Muscle of leg (tissue), 11 donors: ENCODE results near the gene SLC24A3. TPM values are rescaled to one million over a fixed set of nuclear protein-coding genes. Genes with fewer than 3 reads are reported as not detected.

Experiments used
- DNase-seq: peaks from one replicate; pipeline ENCODE4 v3.0.0; 2013
- H3K27ac ChIP-seq: one replicate; pipeline ENCODE4 v1.5.1; 2013; ENCODE audit warnings: mild to moderate bottlenecking, low read length, control low read depth
- H3K27me3 ChIP-seq: one replicate; pipeline ENCODE4 v1.6.1; 2013; ENCODE audit warnings: low read length; ENCODE audit not compliant: control insufficient read depth, insufficient read depth
- H3K36me3 ChIP-seq: one replicate; pipeline ENCODE4 v1.6.1; 2013; ENCODE audit warnings: low read length; ENCODE audit not compliant: control insufficient read depth, insufficient read depth
- H3K4me1 ChIP-seq: one replicate; pipeline ENCODE4 v1.6.1; 2013; ENCODE audit warnings: low read length; ENCODE audit not compliant: control insufficient read depth, insufficient read depth
- H3K4me3 ChIP-seq: one replicate; pipeline ENCODE4 v1.5.1; 2013; ENCODE audit warnings: low read length, control low read depth
- H3K9me3 ChIP-seq: replicated peaks from 2 replicates; pipeline ENCODE4 v1.6.1; 2013; ENCODE audit warnings: low read depth, low read length; ENCODE audit not compliant: control insufficient read depth
- WGBS: methylation state at CpG from one replicate; pipeline ENCODE4 v1.1.5; 2013; ENCODE audit warnings: missing lambda C conversion rate; ENCODE audit not compliant: insufficient coverage; 5-methylcytosine and 5-hydroxymethylcytosine counted together
- polyA plus RNA-seq, 8 donors: library from polyadenylated mRNA; unstranded; fragments of 120-200 nt; gene quantifications; one replicate each; pipeline versions ENCODE4 v1.2.1 to v1.2.3, GENCODE V29; 2013; ENCODE audit warnings: inconsistent platforms in 1 of 8, low replicate concordance in 1 of 8; ENCODE audit not compliant: insufficient read length in 8 of 8, insufficient read depth in 1 of 8
- total RNA-seq: library from RNA; stranded (reverse); fragments of 120-200 nt; gene quantifications from one replicate; pipeline ENCODE4 v1.2.4, GENCODE V29; 2013

The SLC24A3 gene
- total and polyA plus RNA-seq, 9 donors = 5.9 to 21.6 (median 17.0) TPM

- Histone ChIP-seq H3K4me3 (peak overlapping the region; percentile 47), H3K36me3 (no peaks in the 10 kb centered on the region), H3K27me3 (peaks cover 28% of the 10 kb centered on the region), H3K9me3 (no peaks in the 10 kb centered on the region), H3K4me1 (peaks cover 22% of the 10 kb centered on the region), H3K27ac (peak overlapping the region; percentile 55)
- DNase-seq = no peak
- 65% methylated on average over 3 of the region's 5 CpGs for WGBS
These were observed 1.2 kb upstream of the SLC24A3 start for GRCh38 chr20:19211252-19211651.

- no peaks in the 10 kb centered on the region for H3K9me3 ChIP-seq
- WGBS = 2% methylated on average over 56 of the region's 66 CpGs
- peaks cover 22% of the 10 kb centered on the region for H3K4me1 ChIP-seq
- H3K27ac ChIP-seq = peak overlapping the region; percentile 55
- peak; percentile 57 for DNase-seq
- H3K36me3 ChIP-seq = no peaks in the 10 kb centered on the region
- H3K4me3 ChIP-seq = peak overlapping the region; percentile 47
- peaks cover 26% of the 10 kb centered on the region for H3K27me3 ChIP-seq
These were observed 577 bp upstream of the SLC24A3 start for GRCh38 chr20:19211661-19212468.

GRCh38 chr20:19212821-19213502, 520 bp downstream of the SLC24A3 start:
- Histone ChIP-seq H3K36me3 (no peaks in the 10 kb centered on the region), H3K27ac (peak overlapping the region; percentile 21), H3K4me1 (peaks cover 22% of the 10 kb centered on the region), H3K27me3 (peaks cover 26% of the 10 kb centered on the region), H3K9me3 (no peaks in the 10 kb centered on the region), H3K4me3 (peak overlapping the region; percentile 58)
- WGBS = 2% methylated on average over 48 of the region's 58 CpGs
- DNase-seq = peak; percentile 81

- DNase-seq = no peak
- H3K4me3 ChIP-seq = peak overlapping the region; percentile 58
- H3K36me3 ChIP-seq = no peaks in the 10 kb centered on the region
- 59% methylated on average over 8 of the region's 11 CpGs for WGBS
- H3K27me3 ChIP-seq = peaks cover 26% of the 10 kb centered on the region
- H3K9me3 ChIP-seq = no peaks in the 10 kb centered on the region
- peaks cover 22% of the 10 kb centered on the region for H3K4me1 ChIP-seq
- H3K27ac ChIP-seq = no peak overlapping the region
These were observed 1.6 kb downstream of the SLC24A3 start for GRCh38 chr20:19213946-19214490.

- H3K27me3 ChIP-seq = peaks cover 6% of the 10 kb centered on the region
- H3K36me3 ChIP-seq = no peaks in the 10 kb centered on the region
- no CpG with 5 or more reads among the region's 2 CpGs for WGBS
- peaks cover 9% of the 10 kb centered on the region for H3K4me1 ChIP-seq
- no peak overlapping the region for H3K27ac ChIP-seq
- H3K9me3 ChIP-seq = no peaks in the 10 kb centered on the region
- no peak overlapping the region for H3K4me3 ChIP-seq
- DNase-seq = no peak
These were observed 6.0 kb downstream of the SLC24A3 start for GRCh38 chr20:19218411-19218810.

GRCh38 chr20:19222520-19223040, 10.1 kb downstream of the SLC24A3 start:
- Histone ChIP-seq H3K9me3 (no peaks in the 10 kb centered on the region), H3K4me3 (no peak overlapping the region), H3K27me3 (no peaks in the 10 kb centered on the region), H3K4me1 (no peaks in the 10 kb centered on the region), H3K27ac (no peak overlapping the region), H3K36me3 (no peaks in the 10 kb centered on the region)
- DNase-seq = no peak
- WGBS = no CpG with 5 or more reads among the region's 2 CpGs

GRCh38 chr20:19223640-19224039, 11.2 kb downstream of the SLC24A3 start:
- Histone ChIP-seq H3K4me1 (no peaks in the 10 kb centered on the region), H3K27me3 (no peaks in the 10 kb centered on the region), H3K9me3 (no peaks in the 10 kb centered on the region), H3K4me3 (no peak overlapping the region), H3K36me3 (no peaks in the 10 kb centered on the region), H3K27ac (no peak overlapping the region)
- 76% methylated on average over 5 of the region's 7 CpGs for WGBS
- no peak for DNase-seq

- 58% methylated on average over 3 of the region's 6 CpGs for WGBS
- Histone ChIP-seq H3K9me3 (no peaks in the 10 kb centered on the region), H3K36me3 (no peaks in the 10 kb centered on the region), H3K27ac (no peak overlapping the region), H3K27me3 (no peaks in the 10 kb centered on the region), H3K4me3 (no peak overlapping the region), H3K4me1 (no peaks in the 10 kb centered on the region)
- DNase-seq = no peak
These were observed 19.1 kb downstream of the SLC24A3 start for GRCh38 chr20:19231359-19232035.

- Histone ChIP-seq H3K36me3 (no peaks in the 10 kb centered on the region), H3K4me3 (no peak overlapping the region), H3K27me3 (no peaks in the 10 kb centered on the region), H3K27ac (no peak overlapping the region), H3K4me1 (peaks cover 5% of the 10 kb centered on the region), H3K9me3 (no peaks in the 10 kb centered on the region)
- no peak for DNase-seq
- WGBS = 67% methylated on average over 11 of the region's 12 CpGs
These were observed 20.8 kb downstream of the SLC24A3 start for GRCh38 chr20:19232997-19233794.
